AG04449 (cell line): ENCODE measurements around the gene FKBP2.

Experiments
- CTCF ChIA-PET: fragments of 350-600 bp; formaldehyde crosslinking; extraction: SDS; loops from one replicate; lab custom pipeline; 2021; ENCODE audit warnings: antibody characterized with exemption; lab: Yijun Ruan, JAX
- POLR2A ChIA-PET: fragments of 400-600, 350-600 bp; formaldehyde crosslinking; extraction: SDS; loops from one replicate; lab custom pipeline; 2020; ENCODE audit warnings: antibody characterized with exemption, inconsistent platforms; lab: Yijun Ruan, JAX
- DNase-seq: peaks from one replicate; pipeline ENCODE4 v3.0.0-alpha.2; 2010; ENCODE audit warnings: low read depth, low spot score
- H3K4me3 ChIP-seq: 2 replicates; pipeline ENCODE4 v1.5.1; 2011; ENCODE audit warnings: low read depth, mild to moderate bottlenecking, control low read depth, low read length
- TF ChIP-seq, protein P1 (sequence below): IDR thresholded peaks from one replicate; pipeline ENCODE4 v1.5.1; 2011; ENCODE audit warnings: mild to moderate bottlenecking, moderate library complexity, low read length, control low read depth, inconsistent platforms; ENCODE audit not compliant: insufficient read depth; ENCODE audit errors: missing control alignments

The FKBP2 gene

DNA sequence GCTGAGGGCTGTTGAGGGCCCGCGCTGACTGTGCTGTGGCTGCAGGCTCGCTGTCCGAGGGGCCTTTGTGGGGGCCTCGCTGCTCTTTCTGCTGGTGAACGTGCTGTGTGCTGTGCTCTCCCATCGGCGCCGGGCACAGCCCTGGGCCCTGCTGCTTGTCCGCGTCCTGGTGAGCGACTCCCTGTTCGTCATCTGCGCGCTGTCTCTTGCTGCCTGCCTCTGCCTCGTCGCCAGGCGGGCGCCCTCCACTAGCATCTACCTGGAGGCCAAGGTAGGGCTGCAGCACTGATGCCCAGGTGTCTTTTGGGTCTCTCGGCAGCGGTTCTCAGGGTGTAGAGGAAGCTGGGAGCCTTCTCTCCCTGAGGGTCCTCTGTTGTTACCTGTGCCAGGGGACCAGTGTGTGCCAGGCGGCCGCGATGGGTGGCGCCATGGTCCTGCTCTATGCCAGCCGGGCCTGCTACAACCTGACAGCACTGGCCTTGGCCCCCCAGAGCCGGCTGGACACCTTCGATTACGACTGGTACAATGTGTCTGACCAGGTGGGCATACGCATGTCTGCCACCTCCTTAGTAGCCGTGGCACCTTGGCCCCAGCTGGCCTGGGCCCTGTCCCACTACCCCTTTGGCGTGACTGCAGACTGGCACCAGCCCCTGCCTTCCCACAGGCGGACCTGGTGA lies 46.9 kb downstream of the FKBP2 start:
- no peak overlapping the region for H3K4me3 ChIP-seq
- ChIA-PET POLR2A (no interaction called here), CTCF (interaction anchor here (0.6 to 10.7 kb wide), 6 partner anchors 10 to 83 kb away, joined by 3 to 166 read pairs (median 12); partner anchors contain the start of genes CATSPERZ, ESRRA and PLCB3)
- no peak for DNase-seq
- TF ChIP-seq, protein P1, sequence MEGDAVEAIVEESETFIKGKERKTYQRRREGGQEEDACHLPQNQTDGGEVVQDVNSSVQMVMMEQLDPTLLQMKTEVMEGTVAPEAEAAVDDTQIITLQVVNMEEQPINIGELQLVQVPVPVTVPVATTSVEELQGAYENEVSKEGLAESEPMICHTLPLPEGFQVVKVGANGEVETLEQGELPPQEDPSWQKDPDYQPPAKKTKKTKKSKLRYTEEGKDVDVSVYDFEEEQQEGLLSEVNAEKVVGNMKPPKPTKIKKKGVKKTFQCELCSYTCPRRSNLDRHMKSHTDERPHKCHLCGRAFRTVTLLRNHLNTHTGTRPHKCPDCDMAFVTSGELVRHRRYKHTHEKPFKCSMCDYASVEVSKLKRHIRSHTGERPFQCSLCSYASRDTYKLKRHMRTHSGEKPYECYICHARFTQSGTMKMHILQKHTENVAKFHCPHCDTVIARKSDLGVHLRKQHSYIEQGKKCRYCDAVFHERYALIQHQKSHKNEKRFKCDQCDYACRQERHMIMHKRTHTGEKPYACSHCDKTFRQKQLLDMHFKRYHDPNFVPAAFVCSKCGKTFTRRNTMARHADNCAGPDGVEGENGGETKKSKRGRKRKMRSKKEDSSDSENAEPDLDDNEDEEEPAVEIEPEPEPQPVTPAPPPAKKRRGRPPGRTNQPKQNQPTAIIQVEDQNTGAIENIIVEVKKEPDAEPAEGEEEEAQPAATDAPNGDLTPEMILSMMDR, result no peak

DNA sequence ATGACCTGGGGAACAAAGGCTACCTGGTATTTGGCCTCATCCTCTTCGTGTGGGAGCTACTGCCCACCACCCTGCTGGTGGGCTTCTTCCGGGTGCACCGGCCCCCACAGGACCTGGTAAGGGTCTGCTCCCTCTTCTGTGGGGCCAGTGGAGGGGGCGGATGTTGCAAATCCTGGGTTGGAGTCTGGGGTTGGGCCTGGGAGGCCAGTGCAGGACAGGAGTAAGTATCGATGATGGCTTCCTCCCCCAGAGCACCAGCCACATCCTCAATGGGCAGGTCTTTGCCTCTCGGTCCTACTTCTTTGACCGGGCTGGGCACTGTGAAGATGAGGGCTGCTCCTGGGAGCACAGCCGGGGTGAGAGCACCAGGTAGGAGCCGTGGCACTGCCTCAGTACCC lies 47.5 kb downstream of the FKBP2 start:
- ChIA-PET CTCF (interaction anchor here (0.6 to 10.7 kb wide), 5 partner anchors 10 to 84 kb away, joined by 3 to 166 read pairs (median 8); partner anchors contain the start of genes CATSPERZ, ESRRA and PLCB3), POLR2A (no interaction called here)
- H3K4me3 ChIP-seq, result no peak overlapping the region
- DNase-seq, result no peak
- TF ChIP-seq, protein P1, result no peak

DNA sequence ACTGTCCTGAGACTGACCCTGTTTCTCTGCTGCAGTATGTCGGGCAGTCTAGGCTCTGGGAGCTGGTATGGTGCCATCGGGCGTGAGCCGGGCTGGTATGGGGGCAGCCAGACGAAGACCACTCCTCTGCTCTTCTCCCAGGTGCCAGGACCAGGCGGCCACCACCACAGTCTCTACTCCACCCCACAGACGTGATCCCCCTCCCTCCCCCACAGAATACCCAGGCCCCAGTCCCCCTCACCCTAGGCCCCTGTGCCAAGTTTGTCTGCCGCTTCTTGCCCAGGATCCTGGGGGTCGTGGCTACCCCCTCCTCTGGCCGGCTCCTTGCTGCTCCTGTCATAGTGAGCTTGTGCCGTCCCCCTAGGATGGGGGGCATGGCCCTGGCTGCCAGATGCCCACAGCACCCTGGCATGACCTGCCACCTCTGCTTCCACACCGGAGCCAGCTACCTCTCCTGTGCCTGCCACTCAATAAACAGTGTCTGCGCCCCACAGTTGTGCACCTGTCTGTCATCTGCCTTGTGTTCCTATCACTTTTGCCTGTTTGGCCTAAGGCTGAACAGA lies 48.2 kb downstream of the FKBP2 start:
- DNase-seq, result no peak

DNA sequence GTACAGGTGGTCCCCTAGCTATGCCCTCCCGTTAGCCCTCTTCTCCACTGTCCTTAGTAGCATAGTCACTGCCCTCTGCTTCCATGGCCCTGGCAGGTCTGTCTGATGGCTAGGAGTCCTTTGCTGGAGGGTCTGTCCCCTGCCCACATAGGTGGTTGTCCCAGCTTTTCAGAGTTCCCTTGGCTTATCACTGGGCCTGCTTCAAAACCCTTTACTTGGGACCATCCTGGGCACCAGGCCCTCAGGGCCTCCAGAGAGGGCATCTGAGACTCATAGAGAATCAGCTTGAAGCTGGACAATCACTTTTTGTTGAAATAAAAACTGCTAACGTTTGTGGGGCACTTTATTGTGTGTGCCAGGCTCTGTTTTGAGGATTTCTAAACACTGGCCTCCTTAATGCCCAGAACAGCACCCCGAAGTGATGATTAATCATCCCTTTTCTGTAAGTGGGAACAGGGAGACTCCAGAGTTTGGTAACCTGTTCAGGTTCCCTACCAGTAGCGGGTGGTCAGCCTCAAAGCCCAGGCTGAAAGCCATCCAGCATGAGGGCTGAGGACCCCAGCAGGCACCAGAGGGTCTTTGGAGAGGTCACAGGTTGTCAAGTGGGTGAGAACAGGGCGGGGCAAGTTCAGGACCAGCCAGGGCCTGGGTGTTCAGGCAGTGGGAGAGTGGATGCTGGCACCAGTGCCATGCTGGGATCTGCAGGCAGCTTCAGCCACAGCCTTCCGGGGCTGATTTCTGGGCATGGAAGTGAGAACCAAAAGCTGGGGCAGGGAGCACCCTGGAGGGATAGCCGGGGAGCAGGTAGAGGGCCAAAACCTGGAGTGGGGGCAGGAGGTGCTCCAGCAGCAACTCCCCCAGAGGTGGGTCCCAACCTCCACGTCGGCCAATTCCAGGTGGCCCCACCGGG lies 49.7 kb downstream of the FKBP2 start:
- TF ChIP-seq, protein P1, result no peak
- ChIA-PET POLR2A (no interaction called here), CTCF (interaction anchor here (3.1 to 10.7 kb wide), 3 partner anchors 7 to 39 kb away, joined by 10 to 166 read pairs (median 15); partner anchors contain the start of genes CATSPERZ, ESRRA and PLCB3)
- DNase-seq, result no peak
- H3K4me3 ChIP-seq, result no peak overlapping the region

More for the DNA sequence above, 48.2 kb downstream of the FKBP2 start:
- no peak overlapping the region for H3K4me3 ChIP-seq
- TF ChIP-seq, protein P1, result no peak
- CTCF ChIA-PET, result interaction anchor here (1.2 to 10.7 kb wide), 6 partner anchors 9 to 104 kb away, joined by 3 to 166 read pairs (median 9); partner anchors contain the start of genes CATSPERZ, ESRRA and PLCB3
- POLR2A ChIA-PET, result no interaction called here

DNA sequence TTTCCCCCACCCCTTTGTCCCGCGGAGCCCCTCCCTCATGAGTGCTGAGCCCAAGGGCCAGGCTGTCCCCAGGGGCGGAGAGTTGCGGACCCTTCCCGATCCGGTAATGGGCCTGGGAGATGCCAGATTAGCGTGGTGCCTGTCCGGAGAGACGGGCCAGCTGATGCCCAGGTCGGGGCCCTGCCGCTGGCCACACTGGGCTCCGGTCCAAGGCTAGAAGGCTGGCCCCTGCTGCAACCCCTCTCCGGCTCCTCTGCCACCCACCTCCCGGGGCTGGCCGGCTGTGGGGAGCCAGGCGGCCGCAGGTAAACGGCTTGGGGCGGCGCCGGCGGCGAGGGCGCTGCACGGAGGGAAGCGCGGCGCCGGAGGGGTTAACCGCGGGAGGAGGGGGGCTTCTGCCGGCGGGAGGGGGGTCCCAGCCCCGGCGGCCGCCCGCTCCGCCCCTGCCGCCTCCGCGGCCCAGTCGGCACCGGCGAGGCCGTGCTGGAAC lies 50.4 kb downstream of the FKBP2 start, which contains the start of gene KCNK4:
TSS of gene KCNK4 (plus strand) at position 41 of the 490 bp plus-strand sequence. CDS start 1,717 bp downstream, outside the sequence.
- DNase-seq, result no peak
- peak within 1 kb of the TSS; percentile 29; the same call in 1 of the 2 replicates for H3K4me3 ChIP-seq
- TF ChIP-seq, protein P1, result no peak
- ChIA-PET POLR2A (no interaction called here), CTCF (interaction anchor here (1.0 to 10.7 kb wide), 3 partner anchors 8 to 40 kb away, joined by 3 to 166 read pairs (median 10); partner anchors contain the start of genes CATSPERZ, ESRRA and PLCB3)
